NCI-H1694 treated with DMSO at 0.1 percent for 48 hours (cell line): Measurements from ENCODE around the gene FREM3.

ENCODE experiments used
- DNase-seq: peaks from one replicate; lab custom pipeline; 2025; lab: John Stamatoyannopoulos, UW

FREM3 gene

GRCh38 chr4:143667461-143667860, 33.0 kb downstream of the FREM3 start:
- DNase-seq, result no peak

- no peak for DNase-seq
These were observed 42.1 kb downstream of the FREM3 start for GRCh38 chr4:143658336-143658735.

GRCh38 chr4:143654571-143654970, 45.9 kb downstream of the FREM3 start:
- DNase-seq, result no peak

GRCh38 chr4:143653031-143653430, 47.4 kb downstream of the FREM3 start:
- DNase-seq, result no peak

GRCh38 chr4:143643399-143643798, 57.1 kb downstream of the FREM3 start:
- DNase-seq, result no peak

GRCh38 chr4:143642611-143643010, 57.9 kb downstream of the FREM3 start:
- no peak for DNase-seq

- no peak for DNase-seq
These were observed 59.1 kb downstream of the FREM3 start for GRCh38 chr4:143641361-143641760.

- no peak for DNase-seq
These were observed 65.7 kb downstream of the FREM3 start for GRCh38 chr4:143634763-143635162.

- DNase-seq, result no peak
These were observed 66.6 kb downstream of the FREM3 start for GRCh38 chr4:143633833-143634232.

- no peak for DNase-seq
These were observed 74.2 kb downstream of the FREM3 start for GRCh38 chr4:143626134-143626911.

- DNase-seq, result no peak
These were observed 74.8 kb downstream of the FREM3 start for GRCh38 chr4:143625632-143626031.

GRCh38 chr4:143623896-143624295, 76.6 kb downstream of the FREM3 start:
- DNase-seq, result no peak

GRCh38 chr4:143618811-143619210, 81.7 kb downstream of the FREM3 start:
- DNase-seq, result no peak

GRCh38 chr4:143617994-143618679, 82.3 kb downstream of the FREM3 start:
- no peak for DNase-seq

GRCh38 chr4:143616771-143617170, 83.7 kb downstream of the FREM3 start:
- no peak for DNase-seq

GRCh38 chr4:143609492-143609891, 91.0 kb downstream of the FREM3 start:
- DNase-seq, result no peak

- DNase-seq, result no peak
These were observed 94.0 kb downstream of the FREM3 start for GRCh38 chr4:143606480-143606879.

GRCh38 chr4:143599827-143600226, 100.6 kb downstream of the FREM3 start:
- no peak for DNase-seq

GRCh38 chr4:143598816-143599215, 101.7 kb downstream of the FREM3 start:
- no peak for DNase-seq

- DNase-seq, result no peak
These were observed 103.2 kb downstream of the FREM3 start for GRCh38 chr4:143597276-143597675.

- no peak for DNase-seq
These were observed 112.8 kb downstream of the FREM3 start for GRCh38 chr4:143587703-143588102.

GRCh38 chr4:143586080-143586479, 114.4 kb downstream of the FREM3 start:
- DNase-seq, result no peak

GRCh38 chr4:143585548-143585947, 114.9 kb downstream of the FREM3 start:
- no peak for DNase-seq
